Fibroblast of lung (primary cell): ENCODE measurements around the gene HERPUD1. TPM values are rescaled to one million over a fixed set of nuclear protein-coding genes. Genes with fewer than 3 reads are reported as not detected.

ENCODE experiments used
- DNase-seq, 2 donors: peaks; one replicate each; pipeline versions ENCODE4 v3.0.0 to v3.0.0-alpha.2; 2010; ENCODE audit warnings: low read depth in 2 of 2
- H2AFZ ChIP-seq: 2 replicates; pipeline ENCODE4 v1.5.1; 2012; ENCODE audit warnings: low read length, control low read depth, inconsistent platforms
- H3K27ac ChIP-seq: 2 replicates; pipeline ENCODE4 v1.5.1; 2011; ENCODE audit warnings: low read length, control low read depth; ENCODE audit not compliant: insufficient read depth
- H3K27me3 ChIP-seq: 2 replicates; pipeline ENCODE4 v1.5.1; 2011; ENCODE audit warnings: mild to moderate bottlenecking, low read length; ENCODE audit not compliant: control insufficient read depth, insufficient read depth
- H3K36me3 ChIP-seq: 2 replicates; pipeline ENCODE4 v1.5.1; 2011; ENCODE audit warnings: low read length; ENCODE audit not compliant: control insufficient read depth, insufficient read depth
- H3K4me1 ChIP-seq: 2 replicates; pipeline ENCODE4 v1.5.1; 2011; ENCODE audit warnings: low read length; ENCODE audit not compliant: control insufficient read depth, insufficient read depth; ENCODE audit errors: extremely low read depth
- H3K4me2 ChIP-seq: 2 replicates; pipeline ENCODE4 v1.5.1; 2011; ENCODE audit warnings: low read length, control low read depth; ENCODE audit not compliant: insufficient read depth; ENCODE audit errors: extremely low read depth
- H3K4me3 ChIP-seq, 4 experiments: fragments of 200-600 bp in 1 of 4; sonication (generic) in 1 of 4; replicated peaks in 1 of 4; 2 replicates each; pipeline ENCODE4 v1.5.1; 2011 to 2016; ENCODE audit warnings: low read length in 4 of 4, low read depth in 3 of 4, mild to moderate bottlenecking in 3 of 4, control low read depth in 2 of 4, inconsistent platforms in 1 of 4, mixed read lengths in 1 of 4; ENCODE audit not compliant: insufficient read depth in 1 of 4; ENCODE audit errors: control extremely low read depth in 1 of 4
- H3K79me2 ChIP-seq: 2 replicates; pipeline ENCODE4 v1.5.1; 2012; ENCODE audit warnings: mild to moderate bottlenecking, low read length, inconsistent platforms; ENCODE audit not compliant: control insufficient read depth, insufficient read depth
- H3K9ac ChIP-seq: 2 replicates; pipeline ENCODE4 v1.5.1; 2011; ENCODE audit warnings: mild to moderate bottlenecking, low read length, control low read depth; ENCODE audit not compliant: insufficient read depth
- H3K9me3 ChIP-seq: 2 replicates; pipeline ENCODE4 v1.5.1; 2012; ENCODE audit warnings: low read depth, low read length; ENCODE audit not compliant: control insufficient read depth, insufficient read depth
- H4K20me1 ChIP-seq: 2 replicates; pipeline ENCODE4 v1.5.1; 2011; ENCODE audit warnings: low read length; ENCODE audit not compliant: control insufficient read depth, insufficient read depth; ENCODE audit errors: extremely low read depth
- CTCF ChIP-seq, 2 donors: IDR thresholded peaks in 1 of 2; conservative IDR thresholded peaks in 1 of 2; 1 replicate in 1 of 2; 2 replicates in 1 of 2; pipeline ENCODE4 v1.5.1; 2011 to 2012; ENCODE audit warnings: low read length in 2 of 2, control low read depth in 1 of 2, inconsistent platforms in 1 of 2, low read depth in 1 of 2, mild to moderate bottlenecking in 1 of 2
- EZH2 ChIP-seq: IDR thresholded peaks from 2 replicates; pipeline ENCODE4 v1.5.1; 2012; ENCODE audit warnings: low read length, control low read depth, mild to moderate bottlenecking; ENCODE audit errors: missing control alignments
- polyA plus RNA-seq, 2 donors: library from polyadenylated mRNA; depleted of rRNA in 1 of 2; stranded (reverse) in 1 of 2; unstranded in 1 of 2; fragments of >200 nt; gene quantifications; 2 replicates each; pipeline ENCODE4 v1.2.1, GENCODE V29; 2011 to 2012; ENCODE audit warnings: missing spikeins in 1 of 2
- total RNA-seq: library from RNA; depleted of rRNA; stranded (reverse); fragments of >200 nt; gene quantifications from 2 replicates; pipeline ENCODE4 v1.2.1, GENCODE V29; 2014

Gene HERPUD1
- total and polyA plus RNA-seq, 2 donors (not counting 1 experiment from before 2014, with no cell fraction given): 117 to 199 TPM

GRCh38 chr16:56921571-56921970, 10.4 kb upstream of the HERPUD1 start:
- H3K4me1 ChIP-seq: no peaks in the 10 kb centered on the region
- TF ChIP-seq EZH2 (no peak), CTCF (conservative IDR thresholded peaks at IDR 0.05 in 1 of 2, IDR thresholded peaks at IDR 0.05 in 1 of 2; ENCODE audit: low read depth in 1 of 2, low read length in 2 of 2) (no peak)
- H3K9ac ChIP-seq: no peak overlapping the region
- H4K20me1 ChIP-seq: no peaks in the 10 kb centered on the region
- no peak overlapping the region for H3K4me2 ChIP-seq
- peaks cover 5% of the 10 kb centered on the region for H3K27me3 ChIP-seq
- no peak overlapping the region for H2AFZ ChIP-seq
- DNase-seq: no peak
- H3K27ac ChIP-seq: no peak overlapping the region
- no peaks in the 10 kb centered on the region for H3K9me3 ChIP-seq
- H3K36me3 ChIP-seq: no peaks in the 10 kb centered on the region
- no peak overlapping the region for H3K4me3 ChIP-seq
- H3K79me2 ChIP-seq: no peaks in the 10 kb centered on the region

GRCh38 chr16:56923481-56924091, 8.4 kb upstream of the HERPUD1 start:
- Histone ChIP-seq H3K4me2 (no peak overlapping the region), H3K79me2 (no peaks in the 10 kb centered on the region), H3K9me3 (no peaks in the 10 kb centered on the region), H2AFZ (no peak overlapping the region), H3K36me3 (no peaks in the 10 kb centered on the region), H4K20me1 (no peaks in the 10 kb centered on the region), H3K9ac (no peak overlapping the region), H3K27me3 (peaks cover 5% of the 10 kb centered on the region), H3K27ac (no peak overlapping the region), H3K4me1 (no peaks in the 10 kb centered on the region), H3K4me3 (no peak overlapping the region)
- peak in 1 of 2 donors; percentile 54 for DNase-seq
- no peak for TF ChIP-seq EZH2
- TF ChIP-seq CTCF (conservative IDR thresholded peaks at IDR 0.05 in 1 of 2, IDR thresholded peaks at IDR 0.05 in 1 of 2; ENCODE audit: low read depth in 1 of 2, low read length in 2 of 2): no peak

GRCh38 chr16:56927471-56927870, 4.5 kb upstream of the HERPUD1 start:
- Histone ChIP-seq H3K4me2 (no peak overlapping the region), H3K79me2 (peaks cover 4% of the 10 kb centered on the region), H4K20me1 (no peaks in the 10 kb centered on the region), H3K27ac (no peak overlapping the region), H3K4me3 (no peak overlapping the region), H2AFZ (no peak overlapping the region), H3K9ac (no peak overlapping the region), H3K36me3 (no peaks in the 10 kb centered on the region), H3K9me3 (no peaks in the 10 kb centered on the region), H3K27me3 (no peaks in the 10 kb centered on the region), H3K4me1 (peaks cover 3% of the 10 kb centered on the region)
- no peak for DNase-seq
- TF ChIP-seq EZH2: no peak
- TF ChIP-seq CTCF (conservative IDR thresholded peaks at IDR 0.05 in 1 of 2, IDR thresholded peaks at IDR 0.05 in 1 of 2; ENCODE audit: low read depth in 1 of 2, low read length in 2 of 2): no peak
